ENCODE results near the gene TLCD1.
"Not testable (repeated sequence)": the region's sequence is repeated elsewhere in the genome, so short reads cannot be mapped to it uniquely, and the experiment has no call there.

TLCD1 gene

DNA sequence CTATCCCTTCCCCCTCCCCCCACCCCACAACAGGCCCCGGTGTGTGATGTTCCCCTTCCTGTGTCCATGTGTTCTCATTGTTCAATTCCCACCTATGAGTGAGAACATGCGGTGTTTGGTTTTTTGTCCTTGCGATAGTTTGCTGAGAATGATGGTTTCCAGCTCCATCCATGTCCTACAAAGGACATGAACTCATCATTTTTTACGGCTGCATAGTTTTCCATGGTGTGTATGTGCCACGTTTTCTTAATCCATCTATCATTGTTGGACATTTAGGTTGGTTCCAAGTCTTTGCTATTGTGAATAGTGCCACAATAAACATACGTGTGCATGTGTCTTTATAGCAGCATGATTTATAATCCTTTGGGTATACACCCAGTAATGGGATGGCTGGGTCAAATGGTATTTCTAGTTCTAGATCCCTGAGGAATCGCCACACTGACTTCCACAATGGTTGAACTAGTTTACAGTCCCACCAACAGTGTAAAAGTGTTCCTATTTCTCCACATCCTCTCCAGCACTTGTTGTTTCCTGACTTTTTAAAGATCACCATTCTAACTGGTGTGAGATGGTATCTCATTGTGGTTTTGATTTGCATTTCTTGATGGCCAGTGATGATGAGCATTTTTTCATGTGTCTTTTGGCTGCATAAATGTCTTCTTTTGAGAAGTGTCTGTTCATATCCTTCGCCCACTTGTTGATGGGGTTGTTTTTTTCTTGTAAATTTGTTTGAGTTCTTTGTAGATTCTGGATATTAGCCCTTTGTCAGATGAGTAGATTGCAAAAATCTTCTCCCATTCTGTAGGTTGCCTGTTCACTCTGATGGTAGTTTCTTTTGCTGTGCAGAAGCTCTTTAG lies 10.1 kb upstream of the TLCD1 start:
- H3K4me3 ChIP-seq (ENCODE audit: low read depth, low read length); H3K4me1 ChIP-seq (ENCODE audit: control insufficient read depth, insufficient read depth, low read length); H3K27me3 ChIP-seq (ENCODE audit: control insufficient read depth, insufficient read depth, low read length); H3K9ac ChIP-seq (ENCODE audit: low read depth, low read length); H3K9me3 ChIP-seq (ENCODE audit: control insufficient read depth, insufficient read depth, low read length): not testable (repeated sequence)
- peaks cover 11% of the 10 kb centered on the region for H3K36me3 ChIP-seq (ENCODE audit: control insufficient read depth, insufficient read depth, low read length)

DNA sequence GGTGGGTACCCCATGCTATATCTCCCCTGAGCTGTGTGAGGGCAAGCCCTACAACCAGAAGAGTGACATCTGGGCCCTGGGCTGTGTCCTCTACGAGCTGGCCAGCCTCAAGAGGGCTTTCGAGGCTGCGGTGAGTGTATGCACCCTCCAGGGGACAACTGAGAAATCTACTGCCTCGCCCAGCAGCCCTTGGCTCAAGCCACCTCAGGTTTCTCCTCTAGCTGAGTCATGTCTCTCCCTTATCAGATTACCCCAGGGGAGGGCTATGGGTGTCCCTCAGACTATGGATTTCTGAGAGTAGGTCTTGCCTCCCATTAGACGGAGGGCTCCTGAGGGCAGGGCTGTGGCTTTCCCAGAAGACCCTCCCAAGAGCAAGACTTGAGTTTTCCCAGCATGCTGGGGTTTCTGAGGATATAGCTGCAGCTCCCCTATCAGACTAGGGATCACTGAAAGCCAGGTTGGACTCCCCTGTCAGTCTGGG lies 9.2 kb upstream of the TLCD1 start:
- Histone ChIP-seq H3K4me3 (ENCODE audit: low read depth, low read length) (no peak overlapping the region), H3K9me3 (ENCODE audit: control insufficient read depth, insufficient read depth, low read length) (no peaks in the 10 kb centered on the region), H3K36me3 (ENCODE audit: control insufficient read depth, insufficient read depth, low read length) (peaks cover 6% of the 10 kb centered on the region), H3K4me1 (ENCODE audit: control insufficient read depth, insufficient read depth, low read length) (no peaks in the 10 kb centered on the region), H3K27me3 (ENCODE audit: control insufficient read depth, insufficient read depth, low read length) (no peaks in the 10 kb centered on the region), H3K9ac (ENCODE audit: low read depth, low read length) (peak overlapping the region; percentile 26)

DNA sequence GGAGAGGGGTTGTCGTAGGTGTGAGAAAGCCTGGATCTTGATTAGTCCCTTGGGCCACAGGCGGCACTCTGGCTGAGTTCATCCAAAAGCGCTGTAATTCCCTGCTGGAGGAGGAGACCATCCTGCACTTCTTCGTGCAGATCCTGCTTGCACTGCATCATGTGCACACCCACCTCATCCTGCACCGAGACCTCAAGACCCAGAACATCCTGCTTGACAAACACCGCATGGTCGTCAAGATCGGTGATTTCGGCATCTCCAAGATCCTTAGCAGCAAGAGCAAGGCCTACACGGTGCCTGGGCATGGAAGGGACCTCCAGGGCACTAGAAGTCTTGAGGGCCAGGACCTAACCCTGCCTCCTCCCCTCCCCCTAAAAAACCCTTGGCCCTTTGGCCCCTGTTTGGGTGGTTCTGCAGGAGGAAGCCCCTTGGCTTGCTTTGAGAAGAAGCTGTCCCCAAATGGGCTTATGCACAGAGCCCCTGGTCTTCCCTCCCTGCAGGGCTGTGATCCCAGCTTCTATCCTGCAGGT lies 8.7 kb upstream of the TLCD1 start:
- Histone ChIP-seq H3K36me3 (ENCODE audit: control insufficient read depth, insufficient read depth, low read length) (peaks cover 6% of the 10 kb centered on the region), H3K4me1 (ENCODE audit: control insufficient read depth, insufficient read depth, low read length) (no peaks in the 10 kb centered on the region), H3K27me3 (ENCODE audit: control insufficient read depth, insufficient read depth, low read length) (no peaks in the 10 kb centered on the region), H3K9ac (ENCODE audit: low read depth, low read length) (peak overlapping the region; percentile 26), H3K9me3 (ENCODE audit: control insufficient read depth, insufficient read depth, low read length) (no peaks in the 10 kb centered on the region), H3K4me3 (ENCODE audit: low read depth, low read length) (no peak overlapping the region)

DNA sequence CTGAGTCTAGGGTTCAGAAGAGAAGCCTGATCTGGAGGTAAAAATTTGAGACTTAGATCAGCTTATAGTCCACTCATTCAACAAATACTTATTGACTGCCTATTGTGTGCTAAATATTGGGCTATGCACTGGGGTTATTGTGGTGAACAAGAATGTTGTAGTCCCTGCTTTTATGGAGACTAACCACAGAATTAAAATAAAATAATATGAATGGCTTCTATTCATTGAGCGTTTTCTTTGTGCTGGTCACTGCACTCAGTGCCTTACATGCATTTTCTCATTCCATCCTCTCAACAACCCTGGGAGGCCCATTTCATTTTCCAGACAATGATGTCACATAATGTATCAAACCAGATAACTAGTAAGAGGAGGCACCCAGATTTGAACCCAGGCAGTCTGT lies 7.3 kb upstream of the TLCD1 start:
- Histone ChIP-seq H3K4me1 (ENCODE audit: control insufficient read depth, insufficient read depth, low read length) (no peaks in the 10 kb centered on the region), H3K36me3 (ENCODE audit: control insufficient read depth, insufficient read depth, low read length) (peaks cover 4% of the 10 kb centered on the region), H3K9ac (ENCODE audit: low read depth, low read length) (no peak overlapping the region), H3K9me3 (ENCODE audit: control insufficient read depth, insufficient read depth, low read length) (no peaks in the 10 kb centered on the region), H3K27me3 (ENCODE audit: control insufficient read depth, insufficient read depth, low read length) (no peaks in the 10 kb centered on the region), H3K4me3 (ENCODE audit: low read depth, low read length) (no peak overlapping the region)

DNA sequence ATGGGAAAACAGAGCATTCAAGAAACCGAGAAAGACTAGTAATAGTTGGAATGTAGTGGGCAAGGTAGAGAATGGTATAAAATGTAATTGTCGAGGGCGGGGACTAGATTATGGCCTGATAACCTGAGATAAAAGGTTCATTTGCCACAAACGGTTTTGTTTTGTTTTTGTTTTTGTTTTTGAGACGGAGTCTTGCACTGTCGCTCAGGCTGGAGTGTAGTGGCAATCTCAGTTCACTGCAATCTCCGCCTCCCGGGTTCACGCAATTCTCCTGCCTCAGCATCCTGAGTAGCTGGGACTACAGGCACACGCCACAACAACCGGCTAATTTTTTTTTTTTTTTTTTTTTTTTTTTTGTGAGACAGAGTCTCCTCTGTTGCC lies 3.9 kb upstream of the TLCD1 start:
- no peaks in the 10 kb centered on the region for H3K4me1 ChIP-seq (ENCODE audit: control insufficient read depth, insufficient read depth, low read length)
- no peak overlapping the region for H3K4me3 ChIP-seq (ENCODE audit: low read depth, low read length)
- H3K27me3 ChIP-seq (ENCODE audit: control insufficient read depth, insufficient read depth, low read length), result no peaks in the 10 kb centered on the region
- peaks cover 4% of the 10 kb centered on the region for H3K36me3 ChIP-seq (ENCODE audit: control insufficient read depth, insufficient read depth, low read length)
- H3K9ac ChIP-seq (ENCODE audit: low read depth, low read length), result no peak overlapping the region
- H3K9me3 ChIP-seq (ENCODE audit: control insufficient read depth, insufficient read depth, low read length), result no peaks in the 10 kb centered on the region

DNA sequence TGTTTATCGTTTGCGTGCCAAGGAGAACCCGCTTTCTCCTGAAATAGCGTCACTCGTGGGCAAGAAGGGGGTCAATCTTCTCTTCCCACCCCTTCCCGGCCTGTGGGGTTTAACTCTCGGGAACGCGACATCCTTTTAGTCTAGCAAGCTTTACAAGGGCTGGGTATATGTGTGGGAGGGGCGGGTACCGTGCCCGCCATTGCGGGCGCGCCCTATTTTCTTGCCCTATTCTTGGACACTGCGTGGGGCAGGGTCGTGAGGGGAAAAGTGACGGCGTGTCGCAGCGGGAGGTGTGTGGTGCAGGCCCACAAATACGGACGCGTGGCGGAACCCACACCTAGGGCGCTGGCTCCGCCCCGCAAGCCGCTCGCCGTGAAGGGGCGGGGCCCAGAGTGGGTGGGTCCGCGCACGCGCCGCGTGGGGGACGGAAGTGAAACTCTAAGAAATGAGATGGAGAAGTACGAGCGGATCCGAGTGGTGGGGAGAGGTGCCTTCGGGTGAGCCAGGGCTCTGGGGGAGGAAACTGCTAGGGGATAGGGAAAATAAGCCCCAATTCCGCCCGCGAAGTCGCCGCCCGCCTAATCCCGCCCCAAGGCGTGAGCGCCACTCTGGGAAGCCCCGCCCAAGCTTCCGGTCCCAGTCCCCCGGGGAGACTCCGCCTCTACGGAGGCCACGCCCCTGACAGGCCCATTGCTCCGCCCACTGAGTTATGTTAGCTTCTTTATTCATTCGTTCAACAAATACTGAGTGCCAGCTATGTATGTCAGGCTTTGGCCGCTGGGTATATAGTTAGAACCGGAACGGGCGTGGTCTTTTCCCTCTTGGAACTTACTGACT lies 2.5 kb upstream of the TLCD1 start, which contains the start of gene NEK8:
Gene NEK8 (plus strand): TSS at position 425 of the 837 bp plus-strand sequence. CDS start 26 bp downstream, at position 451.
- Histone ChIP-seq H3K9ac (ENCODE audit: low read depth, low read length) (peak within 1 kb of the TSS; percentile 85), H3K36me3 (ENCODE audit: control insufficient read depth, insufficient read depth, low read length) (peaks cover 16% of the 10 kb centered on the region), H3K9me3 (ENCODE audit: control insufficient read depth, insufficient read depth, low read length) (no peaks in the 10 kb centered on the region), H3K4me3 (ENCODE audit: low read depth, low read length) (peak within 1 kb of the TSS; percentile 99), H3K4me1 (ENCODE audit: control insufficient read depth, insufficient read depth, low read length) (peaks cover 3% of the 10 kb centered on the region), H3K27me3 (ENCODE audit: control insufficient read depth, insufficient read depth, low read length) (no peaks in the 10 kb centered on the region)

DNA sequence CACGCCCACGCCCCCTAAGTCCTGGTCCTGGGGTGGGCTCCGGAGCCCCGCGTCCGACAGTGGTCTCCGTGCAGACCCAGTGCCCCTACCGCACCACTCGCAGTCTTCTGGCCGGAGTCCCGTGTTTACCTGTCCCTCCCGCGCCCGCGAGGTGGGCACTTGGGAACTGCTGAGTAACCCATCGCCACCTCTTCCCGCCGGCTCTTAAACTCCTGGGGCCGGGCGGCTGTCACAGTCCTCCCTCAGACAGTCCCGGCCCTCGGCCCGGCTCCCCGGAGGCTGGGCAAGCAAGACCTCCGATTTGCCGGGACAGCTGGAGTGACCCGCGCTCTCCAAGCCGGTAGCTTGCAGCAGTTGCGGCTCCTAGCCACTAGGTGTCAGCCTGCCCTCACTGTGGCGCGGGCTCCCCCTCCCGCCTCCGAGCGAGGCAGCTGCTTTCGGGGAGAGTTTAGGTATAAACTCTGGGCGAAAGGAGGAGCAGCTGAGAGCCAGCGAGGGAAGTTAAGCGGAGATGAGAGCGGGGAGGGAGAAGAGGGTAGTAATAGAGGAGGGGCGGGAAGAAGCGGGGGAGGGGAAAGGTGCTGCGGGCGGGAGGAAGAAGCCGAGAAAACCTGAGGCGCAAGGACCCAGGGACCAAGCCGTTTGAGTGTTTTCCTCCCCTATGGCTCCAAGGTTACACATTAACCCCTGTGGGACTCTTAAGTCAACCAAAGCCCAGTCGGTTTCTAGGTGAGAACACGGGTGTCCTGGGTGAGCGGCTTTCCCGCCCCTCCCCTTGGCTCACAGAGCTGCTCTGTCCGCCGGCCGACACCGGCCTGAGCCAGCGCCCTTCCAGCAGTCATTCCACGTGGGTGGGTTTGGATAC lies 826 bp upstream of the TLCD1 start:
- Histone ChIP-seq H3K27me3 (ENCODE audit: control insufficient read depth, insufficient read depth, low read length) (no peaks in the 10 kb centered on the region), H3K36me3 (ENCODE audit: control insufficient read depth, insufficient read depth, low read length) (peaks cover 32% of the 10 kb centered on the region), H3K4me1 (ENCODE audit: control insufficient read depth, insufficient read depth, low read length) (peaks cover 9% of the 10 kb centered on the region), H3K9ac (ENCODE audit: low read depth, low read length) (peak overlapping the region; percentile 90), H3K4me3 (ENCODE audit: low read depth, low read length) (peak overlapping the region; percentile 99), H3K9me3 (ENCODE audit: control insufficient read depth, insufficient read depth, low read length) (no peaks in the 10 kb centered on the region)

DNA sequence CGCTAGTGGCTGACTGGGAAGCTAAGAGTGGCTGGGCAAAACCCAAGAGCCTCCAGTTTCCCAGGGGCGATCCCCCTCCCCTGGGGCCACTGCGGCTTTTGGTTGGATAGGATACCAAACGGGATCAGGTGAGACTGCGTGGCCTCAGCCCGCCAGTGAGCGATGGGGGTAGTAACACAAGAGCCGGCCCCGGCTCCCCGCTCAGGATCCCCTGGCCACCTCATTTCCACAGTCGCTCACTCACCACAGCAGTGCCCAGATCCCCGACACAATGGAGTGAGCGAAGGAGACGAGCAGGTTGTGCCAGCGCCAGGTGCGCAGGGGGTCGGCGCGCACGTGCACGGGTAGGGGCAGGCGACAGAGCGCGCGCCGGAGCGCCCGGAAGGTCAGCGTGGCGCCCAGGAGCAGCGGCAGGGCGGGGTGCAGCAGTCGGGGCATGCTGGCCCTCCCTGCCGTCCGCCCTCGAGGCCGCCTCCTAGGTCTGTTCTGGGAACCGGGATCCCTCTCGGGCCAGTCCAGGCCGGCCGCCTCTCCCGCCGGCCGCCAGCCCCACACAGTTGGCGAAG lies 290 bp downstream of the TLCD1 start:
- Histone ChIP-seq H3K4me1 (ENCODE audit: control insufficient read depth, insufficient read depth, low read length) (peaks cover 9% of the 10 kb centered on the region), H3K9ac (ENCODE audit: low read depth, low read length) (peak overlapping the region; percentile 91), H3K9me3 (ENCODE audit: control insufficient read depth, insufficient read depth, low read length) (no peaks in the 10 kb centered on the region), H3K4me3 (ENCODE audit: low read depth, low read length) (peak overlapping the region; percentile 58), H3K36me3 (ENCODE audit: control insufficient read depth, insufficient read depth, low read length) (peaks cover 36% of the 10 kb centered on the region), H3K27me3 (ENCODE audit: control insufficient read depth, insufficient read depth, low read length) (no peaks in the 10 kb centered on the region)

DNA sequence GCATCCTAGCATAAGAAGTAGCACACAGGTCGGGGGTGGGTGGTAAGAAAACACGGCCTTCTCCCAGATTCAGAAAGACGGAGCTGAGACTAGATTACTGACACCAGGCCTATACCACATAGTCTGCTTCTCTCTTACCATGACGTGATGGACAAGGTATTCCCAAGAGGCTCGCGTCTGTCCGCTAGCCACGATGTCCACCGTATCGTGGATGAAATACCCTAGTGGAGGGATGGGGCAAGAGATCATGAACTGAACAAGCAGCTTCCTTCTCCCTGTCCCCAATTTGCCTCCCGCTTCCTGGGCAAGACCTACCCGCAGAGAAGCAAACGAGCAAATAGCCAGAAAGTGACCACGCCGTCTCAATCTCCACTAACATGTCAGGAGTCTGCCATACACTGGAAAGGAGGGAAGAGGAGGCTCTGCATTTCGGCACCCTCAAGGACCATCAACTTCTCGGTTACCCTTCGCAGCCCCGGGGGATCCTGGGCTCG lies 820 bp downstream of the TLCD1 start:
- H3K27me3 ChIP-seq (ENCODE audit: control insufficient read depth, insufficient read depth, low read length), result no peaks in the 10 kb centered on the region
- peaks cover 9% of the 10 kb centered on the region for H3K4me1 ChIP-seq (ENCODE audit: control insufficient read depth, insufficient read depth, low read length)
- H3K4me3 ChIP-seq (ENCODE audit: low read depth, low read length), result peak overlapping the region; percentile 58
- H3K9ac ChIP-seq (ENCODE audit: low read depth, low read length), result peak overlapping the region; percentile 91
- peaks cover 42% of the 10 kb centered on the region for H3K36me3 ChIP-seq (ENCODE audit: control insufficient read depth, insufficient read depth, low read length)
- H3K9me3 ChIP-seq (ENCODE audit: control insufficient read depth, insufficient read depth, low read length), result no peaks in the 10 kb centered on the region

DNA sequence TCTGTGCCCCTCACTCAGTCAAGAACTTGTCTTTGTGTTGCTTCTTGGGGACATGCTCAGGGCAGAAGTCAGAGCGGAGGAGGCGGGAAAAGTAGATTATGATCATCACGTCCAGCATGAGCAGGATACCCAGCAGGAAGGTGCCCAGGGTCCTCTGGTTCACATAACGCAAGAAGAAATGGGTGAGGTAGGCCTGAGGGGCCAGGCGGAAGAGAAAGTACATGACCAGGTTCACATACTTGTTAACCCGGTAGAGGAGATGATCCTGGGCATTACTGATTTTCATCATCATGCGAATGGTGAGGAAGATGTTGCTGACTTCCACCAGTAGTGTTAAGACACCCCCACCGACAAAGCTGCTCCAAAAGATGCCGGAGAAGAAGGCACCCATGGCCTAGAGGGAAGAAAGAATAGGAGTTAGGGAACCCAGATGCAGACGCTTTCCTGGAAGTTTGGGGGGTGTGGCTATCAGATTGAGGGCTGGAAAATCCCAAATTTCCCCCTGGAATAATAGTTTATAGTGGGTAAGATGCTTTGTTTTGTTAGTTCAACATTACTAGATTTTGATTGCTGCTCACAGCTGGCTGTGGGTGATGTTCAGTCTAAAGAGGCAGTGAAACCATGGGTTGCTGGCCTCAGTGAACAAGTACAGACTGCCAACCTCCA lies 1.4 kb downstream of the TLCD1 start:
- H3K4me3 ChIP-seq (ENCODE audit: low read depth, low read length), result peak overlapping the region; percentile 58
- no peaks in the 10 kb centered on the region for H3K9me3 ChIP-seq (ENCODE audit: control insufficient read depth, insufficient read depth, low read length)
- H3K4me1 ChIP-seq (ENCODE audit: control insufficient read depth, insufficient read depth, low read length), result peaks cover 9% of the 10 kb centered on the region
- peaks cover 45% of the 10 kb centered on the region for H3K36me3 ChIP-seq (ENCODE audit: control insufficient read depth, insufficient read depth, low read length)
- H3K9ac ChIP-seq (ENCODE audit: low read depth, low read length), result peak overlapping the region; percentile 91
- H3K27me3 ChIP-seq (ENCODE audit: control insufficient read depth, insufficient read depth, low read length), result no peaks in the 10 kb centered on the region

Data from iPS-15b (cell line).